Measurements from ENCODE around the gene GSTK1. TPM values are rescaled to one million over a fixed set of nuclear protein-coding genes. Genes with fewer than 3 reads are reported as not detected.

GSTK1 gene
- total and polyA plus RNA-seq, 2 experiments from 2014 or later, result 119 to 153 TPM

DNA sequence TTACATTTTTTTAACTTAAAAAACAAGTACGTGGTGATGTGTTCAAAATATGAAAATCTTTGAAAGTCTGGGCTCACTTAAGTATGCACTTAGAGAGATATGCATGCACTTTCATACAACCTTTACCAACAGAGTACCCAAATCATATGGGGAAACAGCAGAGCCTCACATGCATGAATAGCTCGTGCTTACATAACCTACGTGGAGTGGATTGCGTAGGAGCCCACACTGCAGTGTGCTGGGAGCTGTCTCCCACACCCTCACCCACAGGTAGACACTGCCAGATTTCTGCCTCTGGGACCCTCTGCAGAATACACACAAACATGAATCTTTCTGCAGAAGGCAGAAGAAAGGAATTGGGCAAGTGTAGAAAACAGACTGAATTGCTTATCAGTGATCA lies 53.3 kb downstream of the GSTK1 start:
- no peaks in the 10 kb centered on the region for H3F3A ChIP-seq (ENCODE audit: insufficient read depth)
- no peak overlapping the region for H3K4me2 ChIP-seq (ENCODE audit: unreplicated experiment)
- WGBS, 2 experiments (ENCODE audit: low coverage in 1 of 2, low lambda C conversion rate in 2 of 2, missing lambda C conversion rate in 2 of 2), result 53 to 56% methylated on average over 4 of the region's 4 CpGs
- no peak overlapping the region for H3K4me3 ChIP-seq
- H3K36me3 ChIP-seq (ENCODE audit: low read depth), result no peaks in the 10 kb centered on the region
- H3K9me3 ChIP-seq (ENCODE audit: low read depth), result no peaks in the 10 kb centered on the region
- no peak for TF ChIP-seq EZH2phosphoT487 (IDR thresholded peaks at IDR 0.05; ENCODE audit: insufficient read depth, low read depth)
- TF ChIP-seq EZH2 (IDR thresholded peaks at IDR 0.05; ENCODE audit: insufficient read depth, poor library complexity, severe bottlenecking), result no peak
- H3K9ac ChIP-seq, result no peak overlapping the region
- H3K9me2 ChIP-seq (ENCODE audit: insufficient read depth), result no peaks in the 10 kb centered on the region
- H2AFZ ChIP-seq, result no peak overlapping the region
- no peaks in the 10 kb centered on the region for H3K4me1 ChIP-seq (ENCODE audit: insufficient read depth)
- H3K27me3 ChIP-seq (replicated peaks; ENCODE audit: insufficient read depth), result no peaks in the 10 kb centered on the region
- DNase-seq, result no peak
- H4K20me1 ChIP-seq (ENCODE audit: insufficient read depth), result no peaks in the 10 kb centered on the region
- in situ Hi-C loops (cut with MboI), result no loop called here
- no peak overlapping the region for H3K27ac ChIP-seq
- no peaks in the 10 kb centered on the region for H3K79me2 ChIP-seq (ENCODE audit: insufficient read depth)

GRCh38 chr7:143318661-143319060 lies 55.4 kb downstream of the GSTK1 start:
- Histone ChIP-seq H2AFZ (no peak overlapping the region), H3K4me1 (ENCODE audit: insufficient read depth) (no peaks in the 10 kb centered on the region), H3K9ac (no peak overlapping the region), H3K9me2 (ENCODE audit: insufficient read depth) (no peaks in the 10 kb centered on the region), H3K4me3 (no peak overlapping the region), H3K36me3 (ENCODE audit: low read depth) (no peaks in the 10 kb centered on the region), H3K27ac (no peak overlapping the region), H3K9me3 (ENCODE audit: low read depth) (no peaks in the 10 kb centered on the region), H4K20me1 (ENCODE audit: insufficient read depth) (no peaks in the 10 kb centered on the region), H3F3A (ENCODE audit: insufficient read depth) (no peaks in the 10 kb centered on the region), H3K79me2 (ENCODE audit: insufficient read depth) (no peaks in the 10 kb centered on the region), H3K27me3 (replicated peaks; ENCODE audit: insufficient read depth) (no peaks in the 10 kb centered on the region), H3K4me2 (ENCODE audit: unreplicated experiment) (no peak overlapping the region)
- in situ Hi-C loops (cut with MboI), result no loop called here
- peak; percentile 8 for DNase-seq
- TF ChIP-seq EZH2phosphoT487 (IDR thresholded peaks at IDR 0.05; ENCODE audit: insufficient read depth, low read depth) (no peak), EZH2 (IDR thresholded peaks at IDR 0.05; ENCODE audit: insufficient read depth, poor library complexity, severe bottlenecking) (no peak)
- 77 to 79% methylated on average over 5 of the region's 5 CpGs for WGBS, 2 experiments (ENCODE audit: low coverage in 1 of 2, low lambda C conversion rate in 2 of 2, missing lambda C conversion rate in 2 of 2)

Small RNAs within 50 kb of the gene (small RNA-seq; reads per million reads assigned to genes)
- gene AC073342.3 (ENCODE audit: low read depth, low replicate concordance) (not detected), gene RN7SL481P (ENCODE audit: low read depth, low replicate concordance) (not detected), gene RN7SL535P (ENCODE audit: low read depth, low replicate concordance) (not detected)

Other genes starting within 250 kb of the GSTK1 start
- not detected in 2 replicates for gene OR9A2, start 236.3 kb upstream of the GSTK1 start, total RNA-seq (2014; rRNA removed; shearing (Covaris generic))
- gene OR9A2, start 236.3 kb upstream of the GSTK1 start, polyA plus RNA-seq (2016; fragmentation: Nextera tagmentation; extraction: Ambion mirVana), result not detected in 2 replicates
- not detected in 2 replicates for gene OR6V1, start 211.1 kb upstream of the GSTK1 start, total RNA-seq (2014; rRNA removed; shearing (Covaris generic))
- gene OR6V1, start 211.1 kb upstream of the GSTK1 start, polyA plus RNA-seq (2016; fragmentation: Nextera tagmentation; extraction: Ambion mirVana), result not detected in 2 replicates
- not detected in 2 replicates for gene PIP, start 131.4 kb upstream of the GSTK1 start, total RNA-seq (2014; rRNA removed; shearing (Covaris generic))
- not detected in 2 replicates for gene PIP, start 131.4 kb upstream of the GSTK1 start, polyA plus RNA-seq (2016; fragmentation: Nextera tagmentation; extraction: Ambion mirVana)
- not detected in 2 replicates for gene TAS2R39, start 80.0 kb upstream of the GSTK1 start, total RNA-seq (2014; rRNA removed; shearing (Covaris generic))
- gene TAS2R39, start 80.0 kb upstream of the GSTK1 start, polyA plus RNA-seq (2016; fragmentation: Nextera tagmentation; extraction: Ambion mirVana), result not detected in 2 replicates
- not detected in 2 replicates for gene TAS2R40, start 41.4 kb upstream of the GSTK1 start, total RNA-seq (2014; rRNA removed; shearing (Covaris generic))
- gene TAS2R40, start 41.4 kb upstream of the GSTK1 start, polyA plus RNA-seq (2016; fragmentation: Nextera tagmentation; extraction: Ambion mirVana), result not detected in 2 replicates
- not detected in 2 replicates for gene TMEM139, start 21.5 kb downstream of the GSTK1 start, total RNA-seq (2014; rRNA removed; shearing (Covaris generic))
- not detected in 2 replicates for gene TMEM139, start 21.5 kb downstream of the GSTK1 start, polyA plus RNA-seq (2016; fragmentation: Nextera tagmentation; extraction: Ambion mirVana)
- 9.2 and 12.9 TPM in 2 replicates for gene CASP2, start 24.9 kb downstream of the GSTK1 start, total RNA-seq (2014; rRNA removed; shearing (Covaris generic))
- gene CASP2, start 24.9 kb downstream of the GSTK1 start, polyA plus RNA-seq (2016; fragmentation: Nextera tagmentation; extraction: Ambion mirVana), result 12.4 and 13.1 TPM in 2 replicates
- not detected in 2 replicates for gene CLCN1, start 52.7 kb downstream of the GSTK1 start, total RNA-seq (2014; rRNA removed; shearing (Covaris generic))
- gene CLCN1, start 52.7 kb downstream of the GSTK1 start, polyA plus RNA-seq (2016; fragmentation: Nextera tagmentation; extraction: Ambion mirVana), result not detected in 2 replicates
- 3.0 TPM in 2 replicates for gene FAM131B, start 99.3 kb downstream of the GSTK1 start, total RNA-seq (2014; rRNA removed; shearing (Covaris generic))
- 0.50 and 1.1 TPM in 2 replicates for gene FAM131B, start 99.3 kb downstream of the GSTK1 start, polyA plus RNA-seq (2016; fragmentation: Nextera tagmentation; extraction: Ambion mirVana)
- gene ZYX, start 117.9 kb downstream of the GSTK1 start, total RNA-seq (2014; rRNA removed; shearing (Covaris generic)), result 140 and 148 TPM in 2 replicates
- gene ZYX, start 117.9 kb downstream of the GSTK1 start, polyA plus RNA-seq (2016; fragmentation: Nextera tagmentation; extraction: Ambion mirVana), result 380 and 396 TPM in 2 replicates
- gene EPHA1, start 145.4 kb downstream of the GSTK1 start, total RNA-seq (2014; rRNA removed; shearing (Covaris generic)), result not detected in 2 replicates
- gene EPHA1, start 145.4 kb downstream of the GSTK1 start, polyA plus RNA-seq (2016; fragmentation: Nextera tagmentation; extraction: Ambion mirVana), result 0.80 and 0.83 TPM in 2 replicates
- gene TAS2R60, start 180.0 kb downstream of the GSTK1 start, total RNA-seq (2014; rRNA removed; shearing (Covaris generic)), result not detected in 2 replicates
- not detected in 2 replicates for gene TAS2R60, start 180.0 kb downstream of the GSTK1 start, polyA plus RNA-seq (2016; fragmentation: Nextera tagmentation; extraction: Ambion mirVana)
- not detected in 2 replicates for gene TAS2R41, start 214.4 kb downstream of the GSTK1 start, total RNA-seq (2014; rRNA removed; shearing (Covaris generic))
- not detected in 2 replicates for gene TAS2R41, start 214.4 kb downstream of the GSTK1 start, polyA plus RNA-seq (2016; fragmentation: Nextera tagmentation; extraction: Ambion mirVana)